ENCODE data around the gene CPSF3. TPM values are rescaled to one million over a fixed set of nuclear protein-coding genes. Genes with fewer than 3 reads are reported as not detected.
A peak's percentile ranks its signal among the peaks of the same experiment; 100 is the strongest.

Gene CPSF3
- total and polyA plus RNA-seq, 2 of the 13 experiments (the other 11 are each of a cell fraction or from before 2014, with no cell fraction given): 19.8 to 93.0 TPM

DNA sequence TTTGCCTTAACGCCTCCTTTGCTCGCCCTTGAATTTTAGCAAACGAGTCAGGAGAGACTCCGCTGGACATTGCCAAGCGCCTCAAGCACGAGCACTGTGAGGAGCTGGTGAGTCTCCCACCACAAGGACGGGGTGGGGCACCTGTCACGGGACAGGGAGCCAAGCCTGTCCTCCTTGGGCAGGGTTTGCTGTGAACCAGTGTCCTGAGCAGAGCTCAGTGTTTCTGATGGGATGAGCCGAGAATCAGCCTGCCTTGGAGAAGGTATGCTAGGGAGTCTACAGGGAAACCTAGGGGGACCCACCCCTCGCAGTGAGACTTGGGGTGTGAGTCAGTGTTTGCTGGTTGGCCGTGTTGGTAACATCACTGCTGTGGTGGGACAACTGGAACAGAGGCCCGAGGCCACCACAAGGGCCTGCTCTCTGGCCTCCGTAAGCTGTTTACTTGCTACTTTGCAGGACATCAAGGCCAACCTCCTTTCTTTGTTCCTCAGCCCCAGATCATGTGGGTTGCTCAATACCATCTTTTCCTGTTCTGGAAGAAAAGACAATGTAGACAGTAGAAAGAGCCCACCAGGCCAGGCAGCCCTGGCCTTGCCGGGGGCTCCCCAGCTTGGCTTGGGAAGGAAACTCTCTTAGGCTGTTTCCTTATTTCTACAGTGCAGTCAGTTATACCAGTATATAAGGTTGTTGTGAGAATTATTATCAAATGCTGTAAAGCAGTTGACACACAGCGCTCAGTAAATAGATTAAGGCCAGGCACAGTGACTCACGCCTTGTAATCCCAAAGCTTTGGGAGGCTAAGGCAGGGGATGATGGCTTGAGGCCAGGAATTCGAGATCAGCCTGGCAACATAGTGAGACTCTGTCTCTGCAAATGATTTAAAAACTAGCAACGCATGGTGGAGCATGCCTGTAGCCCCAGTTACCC lies 42.5 kb upstream of the CPSF3 start (continued):
- TF ChIP-seq ZNF776 (CRISPR knock-in tag; IDR thresholded peaks at IDR 0.05): no peak
- no peak for TF ChIP-seq ONECUT2 (CRISPR knock-in tag; IDR thresholded peaks at IDR 0.05)
- TF ChIP-seq, protein P1, sequence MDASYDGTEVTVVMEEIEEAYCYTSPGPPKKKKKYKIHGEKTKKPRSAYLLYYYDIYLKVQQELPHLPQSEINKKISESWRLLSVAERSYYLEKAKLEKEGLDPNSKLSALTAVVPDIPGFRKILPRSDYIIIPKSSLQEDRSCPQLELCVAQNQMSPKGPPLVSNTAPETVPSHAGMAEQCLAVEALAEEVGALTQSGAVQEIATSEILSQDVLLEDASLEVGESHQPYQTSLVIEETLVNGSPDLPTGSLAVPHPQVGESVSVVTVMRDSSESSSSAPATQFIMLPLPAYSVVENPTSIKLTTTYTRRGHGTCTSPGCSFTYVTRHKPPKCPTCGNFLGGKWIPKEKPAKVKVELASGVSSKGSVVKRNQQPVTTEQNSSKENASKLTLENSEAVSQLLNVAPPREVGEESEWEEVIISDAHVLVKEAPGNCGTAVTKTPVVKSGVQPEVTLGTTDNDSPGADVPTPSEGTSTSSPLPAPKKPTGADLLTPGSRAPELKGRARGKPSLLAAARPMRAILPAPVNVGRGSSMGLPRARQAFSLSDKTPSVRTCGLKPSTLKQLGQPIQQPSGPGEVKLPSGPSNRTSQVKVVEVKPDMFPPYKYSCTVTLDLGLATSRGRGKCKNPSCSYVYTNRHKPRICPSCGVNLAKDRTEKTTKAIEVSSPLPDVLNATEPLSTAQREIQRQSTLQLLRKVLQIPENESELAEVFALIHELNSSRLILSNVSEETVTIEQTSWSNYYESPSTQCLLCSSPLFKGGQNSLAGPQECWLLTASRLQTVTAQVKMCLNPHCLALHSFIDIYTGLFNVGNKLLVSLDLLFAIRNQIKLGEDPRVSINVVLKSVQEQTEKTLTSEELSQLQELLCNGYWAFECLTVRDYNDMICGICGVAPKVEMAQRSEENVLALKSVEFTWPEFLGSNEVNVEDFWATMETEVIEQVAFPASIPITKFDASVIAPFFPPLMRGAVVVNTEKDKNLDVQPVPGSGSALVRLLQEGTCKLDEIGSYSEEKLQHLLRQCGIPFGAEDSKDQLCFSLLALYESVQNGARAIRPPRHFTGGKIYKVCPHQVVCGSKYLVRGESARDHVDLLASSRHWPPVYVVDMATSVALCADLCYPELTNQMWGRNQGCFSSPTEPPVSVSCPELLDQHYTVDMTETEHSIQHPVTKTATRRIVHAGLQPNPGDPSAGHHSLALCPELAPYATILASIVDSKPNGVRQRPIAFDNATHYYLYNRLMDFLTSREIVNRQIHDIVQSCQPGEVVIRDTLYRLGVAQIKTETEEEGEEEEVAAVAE (CRISPR knock-in tag; IDR thresholded peaks at IDR 0.05; ENCODE audit: borderline replicate concordance): no peak
- peak; percentile 39; the same call in 1 of the 2 replicates for TF ChIP-seq RCOR2 (CRISPR knock-in tag; IDR thresholded peaks at IDR 0.05)
- no peak for TF ChIP-seq PAWR (CRISPR knock-in tag; IDR thresholded peaks at IDR 0.05; ENCODE audit: borderline replicate concordance)
- peak; percentile 15; the same call in 1 of the 2 replicates for TF ChIP-seq ZMYM3 (CRISPR knock-in tag; IDR thresholded peaks at IDR 0.05)
- no peak for TF ChIP-seq ZNF7 (CRISPR knock-in tag; IDR thresholded peaks at IDR 0.05)
- no peak for TF ChIP-seq MAZ (IDR thresholded peaks at IDR 0.05; ENCODE audit: borderline replicate concordance, low read depth, low read length)
- 0 out of 2 replicates have a peak, but pooled peaks have one; percentile 22 for TF ChIP-seq MAZ (CRISPR knock-in tag; IDR thresholded peaks at IDR 0.05; ENCODE audit: low read depth)
- TF ChIP-seq, protein P2, sequence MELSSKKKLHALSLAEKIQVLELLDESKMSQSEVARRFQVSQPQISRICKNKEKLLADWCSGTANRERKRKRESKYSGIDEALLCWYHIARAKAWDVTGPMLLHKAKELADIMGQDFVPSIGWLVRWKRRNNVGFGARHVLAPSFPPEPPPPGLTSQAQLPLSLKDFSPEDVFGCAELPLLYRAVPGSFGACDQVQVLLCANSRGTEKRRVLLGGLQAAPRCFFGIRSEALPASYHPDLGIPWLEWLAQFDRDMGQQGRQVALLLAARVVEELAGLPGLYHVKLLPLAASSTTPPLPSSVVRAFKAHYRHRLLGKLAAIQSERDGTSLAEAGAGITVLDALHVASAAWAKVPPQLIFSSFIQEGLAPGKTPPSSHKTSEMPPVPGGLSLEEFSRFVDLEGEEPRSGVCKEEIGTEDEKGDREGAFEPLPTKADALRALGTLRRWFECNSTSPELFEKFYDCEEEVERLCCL (CRISPR knock-in tag; IDR thresholded peaks at IDR 0.05; ENCODE audit: borderline replicate concordance): no peak
- TF ChIP-seq JUND (CRISPR knock-in tag; IDR thresholded peaks at IDR 0.05): peak; percentile 64; the same call in 1 of the 2 replicates
- no peak for TF ChIP-seq XBP1 (CRISPR knock-in tag; IDR thresholded peaks at IDR 0.05)
- TF ChIP-seq, protein P3, sequence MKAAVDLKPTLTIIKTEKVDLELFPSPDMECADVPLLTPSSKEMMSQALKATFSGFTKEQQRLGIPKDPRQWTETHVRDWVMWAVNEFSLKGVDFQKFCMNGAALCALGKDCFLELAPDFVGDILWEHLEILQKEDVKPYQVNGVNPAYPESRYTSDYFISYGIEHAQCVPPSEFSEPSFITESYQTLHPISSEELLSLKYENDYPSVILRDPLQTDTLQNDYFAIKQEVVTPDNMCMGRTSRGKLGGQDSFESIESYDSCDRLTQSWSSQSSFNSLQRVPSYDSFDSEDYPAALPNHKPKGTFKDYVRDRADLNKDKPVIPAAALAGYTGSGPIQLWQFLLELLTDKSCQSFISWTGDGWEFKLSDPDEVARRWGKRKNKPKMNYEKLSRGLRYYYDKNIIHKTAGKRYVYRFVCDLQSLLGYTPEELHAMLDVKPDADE (CRISPR knock-in tag; IDR thresholded peaks at IDR 0.05): no peak
- TF ChIP-seq HOXA9 (CRISPR knock-in tag; IDR thresholded peaks at IDR 0.05; ENCODE audit: borderline replicate concordance): no peak
- TF ChIP-seq, protein P4, sequence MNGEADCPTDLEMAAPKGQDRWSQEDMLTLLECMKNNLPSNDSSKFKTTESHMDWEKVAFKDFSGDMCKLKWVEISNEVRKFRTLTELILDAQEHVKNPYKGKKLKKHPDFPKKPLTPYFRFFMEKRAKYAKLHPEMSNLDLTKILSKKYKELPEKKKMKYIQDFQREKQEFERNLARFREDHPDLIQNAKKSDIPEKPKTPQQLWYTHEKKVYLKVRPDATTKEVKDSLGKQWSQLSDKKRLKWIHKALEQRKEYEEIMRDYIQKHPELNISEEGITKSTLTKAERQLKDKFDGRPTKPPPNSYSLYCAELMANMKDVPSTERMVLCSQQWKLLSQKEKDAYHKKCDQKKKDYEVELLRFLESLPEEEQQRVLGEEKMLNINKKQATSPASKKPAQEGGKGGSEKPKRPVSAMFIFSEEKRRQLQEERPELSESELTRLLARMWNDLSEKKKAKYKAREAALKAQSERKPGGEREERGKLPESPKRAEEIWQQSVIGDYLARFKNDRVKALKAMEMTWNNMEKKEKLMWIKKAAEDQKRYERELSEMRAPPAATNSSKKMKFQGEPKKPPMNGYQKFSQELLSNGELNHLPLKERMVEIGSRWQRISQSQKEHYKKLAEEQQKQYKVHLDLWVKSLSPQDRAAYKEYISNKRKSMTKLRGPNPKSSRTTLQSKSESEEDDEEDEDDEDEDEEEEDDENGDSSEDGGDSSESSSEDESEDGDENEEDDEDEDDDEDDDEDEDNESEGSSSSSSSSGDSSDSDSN (CRISPR knock-in tag; IDR thresholded peaks at IDR 0.05): 0 out of 2 replicates have a peak, but pooled peaks have one; percentile 33
- TF ChIP-seq ZNF20 (CRISPR knock-in tag; IDR thresholded peaks at IDR 0.05): no peak
- TF ChIP-seq SOX13 (IDR thresholded peaks at IDR 0.05): peak; percentile 86
- TF ChIP-seq SOX13 (CRISPR knock-in tag; conservative IDR thresholded peaks at IDR 0.05 in 1 of 2, IDR thresholded peaks at IDR 0.05 in 1 of 2): peak in 1 of 2 experiments; percentile 96; a peak in 2 of 4 replicates
- TF ChIP-seq, protein P5, sequence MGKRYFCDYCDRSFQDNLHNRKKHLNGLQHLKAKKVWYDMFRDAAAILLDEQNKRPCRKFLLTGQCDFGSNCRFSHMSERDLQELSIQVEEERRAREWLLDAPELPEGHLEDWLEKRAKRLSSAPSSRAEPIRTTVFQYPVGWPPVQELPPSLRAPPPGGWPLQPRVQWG (CRISPR knock-in tag; IDR thresholded peaks at IDR 0.05; ENCODE audit: borderline replicate concordance, low read depth): no peak
